Parathyroid adenoma (tissue), 2 donors: ENCODE data around the gene ACAD9.

Experiments used
- H2AFZ ChIP-seq: fragments of 300-600 bp; sonication (generic); one replicate; pipeline ENCODE4 v1.7.0; 2017; ENCODE audit warnings: antibody characterized with exemption, mild to moderate bottlenecking
- H3K27ac ChIP-seq: fragments of 300-600 bp; sonication (generic); one replicate; pipeline ENCODE4 v1.7.0; 2017
- H3K27me3 ChIP-seq: fragments of 300-600 bp; sonication (generic); one replicate; pipeline ENCODE4 v1.7.0; 2017; ENCODE audit warnings: low read length; ENCODE audit not compliant: control insufficient read depth, insufficient read depth
- H3K36me3 ChIP-seq: fragments of 300-600 bp; sonication (generic); one replicate; pipeline ENCODE4 v1.7.0; 2017; ENCODE audit warnings: low read length; ENCODE audit not compliant: control insufficient read depth, insufficient read depth
- H3K4me1 ChIP-seq: fragments of 300-600 bp; sonication (generic); one replicate; pipeline ENCODE4 v1.7.0; 2017; ENCODE audit warnings: control low read depth
- H3K4me2 ChIP-seq: fragments of 300-600 bp; sonication (generic); one replicate; pipeline ENCODE4 v1.7.0; 2017; ENCODE audit warnings: low read length
- H3K4me3 ChIP-seq: fragments of 300-600 bp; sonication (generic); one replicate; pipeline ENCODE4 v1.7.0; 2017; ENCODE audit warnings: low read depth, low read length
- H3K79me2 ChIP-seq: fragments of 300-600 bp; sonication (generic); one replicate; pipeline ENCODE4 v1.7.0; 2017; ENCODE audit warnings: control low read depth
- H3K9ac ChIP-seq: fragments of 300-600 bp; sonication (generic); one replicate; pipeline ENCODE4 v1.7.0; 2017; ENCODE audit warnings: mild to moderate bottlenecking
- H3K9me3 ChIP-seq: fragments of 300-600 bp; sonication (generic); one replicate; pipeline ENCODE4 v1.7.0; 2017; ENCODE audit warnings: low read length; ENCODE audit not compliant: control insufficient read depth
- CTCF ChIP-seq: fragments of 300-600 bp; sonication (generic); IDR thresholded peaks from one replicate; pipeline ENCODE4 v1.7.0; 2017; ENCODE audit warnings: antibody characterized with exemption, mild to moderate bottlenecking
- donor health status: primary hyperparathyroidism.

Gene ACAD9

GRCh38 chr3:128945878-128946175 is 66.4 kb downstream of the ACAD9 start:
- Histone ChIP-seq H3K79me2 (no peaks in the 10 kb centered on the region), H3K36me3 (no peaks in the 10 kb centered on the region), H3K27me3 (no peaks in the 10 kb centered on the region), H2AFZ (no peak overlapping the region), H3K4me3 (no peak overlapping the region), H3K4me2 (no peak overlapping the region), H3K9ac (no peak overlapping the region), H3K4me1 (no peaks in the 10 kb centered on the region), H3K27ac (no peak overlapping the region), H3K9me3 (no peaks in the 10 kb centered on the region)
- TF ChIP-seq CTCF = no peak

DNA sequence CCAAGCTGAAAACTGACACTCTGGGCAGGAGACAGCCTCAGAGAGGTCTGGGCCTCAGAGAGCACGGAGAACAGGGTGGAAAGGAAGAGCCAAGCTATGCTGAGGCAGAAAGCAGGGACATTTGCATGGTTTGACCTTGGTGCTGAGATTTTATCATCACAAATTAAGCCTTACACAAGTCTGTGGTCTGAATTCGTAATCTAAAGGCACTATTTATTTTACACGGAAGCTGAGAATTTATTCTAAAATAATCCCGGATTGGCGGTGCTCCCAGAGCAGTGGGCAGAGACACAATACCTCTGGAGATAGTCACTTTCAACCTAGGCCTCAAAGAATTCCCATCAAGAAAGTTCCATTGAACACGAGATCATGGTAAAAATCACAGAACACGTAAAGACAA is 67.0 kb downstream of the ACAD9 start:
- H3K27ac ChIP-seq = no peak overlapping the region

GRCh38 chr3:128949158-128949557 is 69.7 kb downstream of the ACAD9 start:
- no peak overlapping the region for H3K9ac ChIP-seq
- no peak overlapping the region for H3K27ac ChIP-seq
- no peaks in the 10 kb centered on the region for H3K4me1 ChIP-seq
- H2AFZ ChIP-seq = no peak overlapping the region
- no peaks in the 10 kb centered on the region for H3K79me2 ChIP-seq
- no peak for TF ChIP-seq CTCF
- no peaks in the 10 kb centered on the region for H3K27me3 ChIP-seq
- H3K4me3 ChIP-seq = no peak overlapping the region
- no peaks in the 10 kb centered on the region for H3K36me3 ChIP-seq
- H3K4me2 ChIP-seq = no peak overlapping the region
- no peaks in the 10 kb centered on the region for H3K9me3 ChIP-seq

More for the DNA sequence above, 67.0 kb downstream of the ACAD9 start:
- Histone ChIP-seq H2AFZ (peak overlapping the region; percentile 43), H3K27me3 (no peaks in the 10 kb centered on the region), H3K9me3 (no peaks in the 10 kb centered on the region), H3K4me3 (no peak overlapping the region), H3K9ac (no peak overlapping the region), H3K79me2 (no peaks in the 10 kb centered on the region), H3K4me1 (no peaks in the 10 kb centered on the region), H3K4me2 (no peak overlapping the region), H3K36me3 (no peaks in the 10 kb centered on the region)
- TF ChIP-seq CTCF = no peak

- Histone ChIP-seq H2AFZ (no peak overlapping the region), H3K4me1 (no peaks in the 10 kb centered on the region)
- no peak for TF ChIP-seq CTCF
Observed at GRCh38 chr3:128950223-128950938, 71.0 kb downstream of the ACAD9 start.

GRCh38 chr3:128956440-128956839 is 77.0 kb downstream of the ACAD9 start:
- Histone ChIP-seq H3K9ac (no peak overlapping the region), H3K27me3 (no peaks in the 10 kb centered on the region), H3K79me2 (no peaks in the 10 kb centered on the region), H2AFZ (no peak overlapping the region), H3K27ac (no peak overlapping the region), H3K4me1 (no peaks in the 10 kb centered on the region), H3K4me2 (no peak overlapping the region), H3K4me3 (no peak overlapping the region), H3K9me3 (no peaks in the 10 kb centered on the region), H3K36me3 (no peaks in the 10 kb centered on the region)
- no peak for TF ChIP-seq CTCF

More at GRCh38 chr3:128950223-128950938, 71.0 kb downstream of the ACAD9 start:
- Histone ChIP-seq H3K9ac (no peak overlapping the region), H3K4me3 (no peak overlapping the region), H3K9me3 (no peaks in the 10 kb centered on the region), H3K27me3 (no peaks in the 10 kb centered on the region), H3K4me2 (no peak overlapping the region), H3K27ac (no peak overlapping the region), H3K36me3 (no peaks in the 10 kb centered on the region), H3K79me2 (no peaks in the 10 kb centered on the region)
